ENCODE results near the gene PDIA5. TPM values are rescaled to one million over a fixed set of nuclear protein-coding genes. Genes with fewer than 3 reads are reported as not detected.

PDIA5 gene
- total and polyA plus RNA-seq, 7 donors: 4.2 to 23.0 (median 13.9) TPM

DNA sequence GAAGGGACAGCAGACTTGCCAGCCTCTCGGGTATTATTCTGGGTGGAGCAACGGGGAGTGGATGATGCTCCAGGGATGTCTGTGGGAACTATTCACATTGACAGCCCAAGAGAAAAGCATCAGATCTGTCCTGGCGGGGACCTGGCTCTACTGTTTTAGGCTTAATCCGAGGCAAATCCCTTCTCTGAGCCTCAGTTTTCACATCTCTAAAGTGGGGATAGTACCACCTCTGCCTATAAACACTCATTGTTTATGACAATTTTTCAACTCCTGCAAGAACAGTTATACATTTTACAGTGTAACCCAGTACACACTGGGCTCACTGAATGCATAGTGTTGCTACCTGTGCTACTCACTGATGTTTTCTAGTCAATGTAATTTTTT lies 9.3 kb downstream of the PDIA5 start:
- Histone ChIP-seq H3K4me1 (peaks cover 0 to 57% (median 49%) of the 10 kb centered on the region in 4 donors), H3K27ac (peak overlapping the region; percentile 69 to 79 (median 76)), H3K27me3 (no peaks in the 10 kb centered on the region), H3K36me3 (no peaks in the 10 kb centered on the region), H3K9me3 (no peaks in the 10 kb centered on the region), H3K4me3 (no peak overlapping the region)
- TF ChIP-seq POLR2A (IDR thresholded peaks at IDR 0.05): no peak
- TF ChIP-seq EP300 (IDR thresholded peaks at IDR 0.05): no peak
- TF ChIP-seq POLR2AphosphoS5 (IDR thresholded peaks at IDR 0.05): no peak
- TF ChIP-seq, protein P1, sequence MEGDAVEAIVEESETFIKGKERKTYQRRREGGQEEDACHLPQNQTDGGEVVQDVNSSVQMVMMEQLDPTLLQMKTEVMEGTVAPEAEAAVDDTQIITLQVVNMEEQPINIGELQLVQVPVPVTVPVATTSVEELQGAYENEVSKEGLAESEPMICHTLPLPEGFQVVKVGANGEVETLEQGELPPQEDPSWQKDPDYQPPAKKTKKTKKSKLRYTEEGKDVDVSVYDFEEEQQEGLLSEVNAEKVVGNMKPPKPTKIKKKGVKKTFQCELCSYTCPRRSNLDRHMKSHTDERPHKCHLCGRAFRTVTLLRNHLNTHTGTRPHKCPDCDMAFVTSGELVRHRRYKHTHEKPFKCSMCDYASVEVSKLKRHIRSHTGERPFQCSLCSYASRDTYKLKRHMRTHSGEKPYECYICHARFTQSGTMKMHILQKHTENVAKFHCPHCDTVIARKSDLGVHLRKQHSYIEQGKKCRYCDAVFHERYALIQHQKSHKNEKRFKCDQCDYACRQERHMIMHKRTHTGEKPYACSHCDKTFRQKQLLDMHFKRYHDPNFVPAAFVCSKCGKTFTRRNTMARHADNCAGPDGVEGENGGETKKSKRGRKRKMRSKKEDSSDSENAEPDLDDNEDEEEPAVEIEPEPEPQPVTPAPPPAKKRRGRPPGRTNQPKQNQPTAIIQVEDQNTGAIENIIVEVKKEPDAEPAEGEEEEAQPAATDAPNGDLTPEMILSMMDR (IDR thresholded peaks at IDR 0.05): no peak
- WGBS, 2 donors: 83 to 94% methylated on average over 4 of the region's 4 CpGs
- intact Hi-C loops (cut with DNase I): no loop called here
- DNase-seq: no peak

DNA sequence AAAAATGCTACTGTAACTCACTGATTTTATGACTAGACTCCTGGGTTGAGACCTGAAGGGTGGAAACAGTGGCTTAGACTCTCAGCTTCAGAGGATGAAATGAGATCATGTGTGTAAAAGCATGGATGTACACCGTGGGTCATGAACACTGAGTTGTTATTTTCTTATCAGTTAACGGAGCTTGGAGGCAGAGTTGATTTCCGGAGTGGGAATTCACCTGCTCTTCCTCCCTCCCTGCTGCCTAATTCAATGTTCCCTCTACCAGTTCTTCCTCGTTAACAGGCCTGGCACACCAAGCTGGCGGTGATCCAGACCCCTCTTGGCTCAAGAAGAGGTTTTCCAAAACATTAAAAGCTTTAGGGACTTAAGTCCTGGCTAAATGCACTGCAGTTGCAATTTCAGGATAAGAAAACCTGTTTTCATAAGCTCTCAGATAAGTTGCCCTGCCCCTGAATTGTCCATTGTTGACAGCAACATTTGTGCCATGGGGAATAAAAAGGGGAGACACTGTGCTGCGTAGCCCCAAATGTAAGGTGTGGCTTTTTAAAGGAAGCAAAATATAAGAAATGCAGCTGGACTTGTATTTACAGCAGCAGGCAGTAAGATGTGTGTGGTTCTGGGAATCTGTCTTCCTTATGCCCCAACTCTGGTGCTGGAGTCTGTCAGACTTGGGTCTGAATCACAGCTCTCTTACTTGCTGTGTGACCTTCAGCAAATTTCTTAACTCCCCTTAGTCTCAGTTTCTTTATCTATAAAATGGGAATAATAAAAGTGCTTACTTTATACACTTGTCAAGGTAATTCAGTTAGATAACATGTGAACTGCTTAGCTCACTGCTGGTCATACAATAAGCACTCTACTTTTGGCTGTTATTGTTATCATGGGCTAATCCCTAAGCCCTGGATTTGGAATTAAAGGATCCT lies 9.9 kb downstream of the PDIA5 start:
- peak; percentile 89 for DNase-seq
- Histone ChIP-seq H3K36me3 (no peaks in the 10 kb centered on the region), H3K4me3 (no peak overlapping the region), H3K4me1 (peaks cover 0 to 57% (median 49%) of the 10 kb centered on the region in 4 donors), H3K27ac (peak overlapping the region; percentile 69 to 79 (median 76)), H3K27me3 (no peaks in the 10 kb centered on the region), H3K9me3 (no peaks in the 10 kb centered on the region)
- TF ChIP-seq, protein P1 (IDR thresholded peaks at IDR 0.05): no peak
- TF ChIP-seq EP300 (IDR thresholded peaks at IDR 0.05): no peak
- TF ChIP-seq POLR2AphosphoS5 (IDR thresholded peaks at IDR 0.05): no peak
- TF ChIP-seq POLR2A (IDR thresholded peaks at IDR 0.05): no peak
- intact Hi-C loops (cut with DNase I): no loop called here
- 11 to 40% methylated on average over 6 of the region's 6 CpGs for WGBS, 2 donors

DNA sequence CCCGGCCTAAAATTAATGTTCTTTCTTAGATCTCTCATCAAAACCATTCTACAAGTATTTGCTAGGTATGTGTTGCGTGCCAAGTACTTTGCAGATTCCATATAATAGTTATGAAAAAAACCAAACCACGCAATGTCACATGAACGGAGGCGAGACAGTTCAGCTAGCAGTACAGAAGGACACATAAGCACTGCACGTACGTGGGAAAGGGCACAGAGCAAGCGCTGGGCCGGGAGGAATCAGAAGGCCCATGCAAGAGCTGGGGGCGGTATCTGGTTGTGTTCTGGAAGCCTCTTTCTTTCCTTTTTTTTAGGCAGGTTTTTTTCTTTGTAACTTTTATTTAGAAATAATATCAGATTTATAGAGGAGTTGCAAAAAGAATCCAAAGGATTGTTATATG lies 11.3 kb downstream of the PDIA5 start:
- Histone ChIP-seq H3K9me3 (no peaks in the 10 kb centered on the region), H3K36me3 (no peaks in the 10 kb centered on the region), H3K4me3 (no peak overlapping the region), H3K27ac (peak overlapping the region; percentile 69 to 79 (median 76)), H3K27me3 (no peaks in the 10 kb centered on the region), H3K4me1 (peaks cover 0 to 66% (median 58%) of the 10 kb centered on the region in 4 donors)
- no peak for TF ChIP-seq EP300 (IDR thresholded peaks at IDR 0.05)
- TF ChIP-seq, protein P1 (IDR thresholded peaks at IDR 0.05): no peak
- TF ChIP-seq POLR2A (IDR thresholded peaks at IDR 0.05): no peak
- TF ChIP-seq POLR2AphosphoS5 (IDR thresholded peaks at IDR 0.05): no peak
- intact Hi-C loops (cut with DNase I): no loop called here
- no peak for DNase-seq
- 94 to 95% methylated on average over 10 of the region's 10 CpGs for WGBS, 2 donors

DNA sequence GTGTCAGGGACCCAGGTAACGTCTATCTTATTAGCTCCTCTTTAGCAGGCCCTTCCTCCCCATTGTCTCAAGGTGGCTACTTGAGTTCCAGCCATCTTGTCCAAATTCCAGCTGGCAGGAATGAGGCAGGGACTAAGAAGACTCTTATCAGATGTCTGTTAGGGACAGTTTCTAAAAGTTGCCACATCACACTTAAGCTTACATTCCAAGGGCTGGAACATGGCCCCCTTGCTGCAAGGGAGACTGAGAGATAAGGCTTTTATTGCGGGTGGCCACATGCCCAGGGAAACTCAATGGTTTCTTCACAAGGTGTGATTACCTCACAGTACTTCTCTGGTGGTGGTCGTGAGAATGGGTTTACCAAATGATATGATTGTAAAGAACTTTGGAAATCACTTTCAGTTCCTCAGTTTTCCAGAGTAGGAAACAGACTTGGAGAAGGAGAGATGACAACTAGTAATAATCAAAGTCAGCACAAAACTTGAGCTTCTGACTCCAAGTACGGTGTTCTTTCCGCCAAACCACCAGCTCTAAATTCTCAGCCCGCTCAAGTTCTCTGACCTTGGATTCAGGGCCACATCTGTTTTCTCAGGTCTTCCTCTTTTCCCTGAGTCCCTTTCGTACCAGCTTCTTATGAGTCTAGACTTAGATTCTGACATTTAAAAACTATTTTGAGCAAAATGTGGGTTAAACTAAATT lies 14.2 kb downstream of the PDIA5 start:
- Histone ChIP-seq H3K27me3 (no peaks in the 10 kb centered on the region), H3K9me3 (no peaks in the 10 kb centered on the region), H3K4me3 (no peak overlapping the region), H3K36me3 (no peaks in the 10 kb centered on the region), H3K4me1 (peaks cover 0 to 85% (median 84%) of the 10 kb centered on the region in 4 donors), H3K27ac (peak overlapping the region; percentile 40 to 62 (median 60))
- WGBS, 2 donors: 75% methylated on average over 7 of the region's 7 CpGs
- intact Hi-C loops (cut with DNase I): no loop called here
- DNase-seq: no peak
- TF ChIP-seq POLR2A (IDR thresholded peaks at IDR 0.05): no peak
- TF ChIP-seq, protein P1 (IDR thresholded peaks at IDR 0.05): no peak

All from sigmoid colon (tissue), 7 donors.